Subcutaneous adipose tissue (tissue), 4 donors: ENCODE results near the gene SPATA3. TPM values are rescaled to one million over a fixed set of nuclear protein-coding genes. Genes with fewer than 3 reads are reported as not detected.

Experiments
- CTCF ChIP-seq: fragments of 450-650 bp; IDR thresholded peaks from one replicate; pipeline ENCODE4 v1.5.1; 2016; ENCODE audit warnings: low read depth, mild to moderate bottlenecking, control low read depth, antibody characterized with exemption, moderate library complexity
- total RNA-seq, 4 donors: library from RNA; depleted of rRNA; stranded (reverse); fragments of >200 nt; gene quantifications; one replicate each; pipeline ENCODE4 v1.1.0, GENCODE V29; 2016

Gene SPATA3
- total RNA-seq, 4 donors from 2014 or later: not detected

- no peak for TF ChIP-seq CTCF
These were observed 13.4 kb upstream of the SPATA3 start for GRCh38 chr2:230982528-230982927.

- TF ChIP-seq CTCF: no peak
These were observed 12.4 kb upstream of the SPATA3 start for GRCh38 chr2:230983566-230983965.

- no peak for TF ChIP-seq CTCF
These were observed 11.3 kb upstream of the SPATA3 start for GRCh38 chr2:230984393-230985220.

GRCh38 chr2:230985519-230986231, 10.2 kb upstream of the SPATA3 start:
- TF ChIP-seq CTCF: no peak

GRCh38 chr2:230986520-230987136, 9.3 kb upstream of the SPATA3 start:
- TF ChIP-seq CTCF: no peak

GRCh38 chr2:230987137-230988020, 8.5 kb upstream of the SPATA3 start:
- TF ChIP-seq CTCF: no peak
